OCI-LY1 (cell line): Measurements from ENCODE around the gene LIM2.

Experiments used
- H2AFZ ChIP-seq: fragments of 200-600 bp; sonication (generic), shearing (Covaris generic); 2 replicates; pipeline ENCODE4 v1.6.0; 2014; ENCODE audit warnings: antibody characterized with exemption, mild to moderate bottlenecking, low read length
- H3F3A ChIP-seq: fragments of 200-600 bp; sonication (generic), shearing (Covaris generic); 2 replicates; pipeline ENCODE4 v1.6.0; 2014; ENCODE audit warnings: mild to moderate bottlenecking, antibody characterized with exemption, low read length, moderate library complexity; ENCODE audit not compliant: insufficient read depth
- H3K27ac ChIP-seq: fragments of 200-600 bp; sonication (generic); 2 replicates; pipeline ENCODE4 v1.5.1; 2014; ENCODE audit warnings: low read length, mixed run types, mild to moderate bottlenecking, low read depth; ENCODE audit not compliant: poor library complexity, severe bottlenecking
- H3K27me3 ChIP-seq: fragments of 200-600 bp; sonication (generic); 2 replicates; pipeline ENCODE4 v1.6.0; 2014; ENCODE audit warnings: antibody characterized with exemption, mild to moderate bottlenecking, low read length, moderate library complexity; ENCODE audit not compliant: insufficient read depth
- H3K36me3 ChIP-seq: fragments of 200-600 bp; sonication (generic); 2 replicates; pipeline ENCODE4 v1.6.1; 2014; ENCODE audit warnings: mild to moderate bottlenecking, antibody characterized with exemption, low read length, moderate library complexity, mixed read lengths; ENCODE audit not compliant: insufficient read depth
- H3K4me1 ChIP-seq: fragments of 200-600 bp; sonication (generic); 2 replicates; pipeline ENCODE4 v1.5.1; 2014; ENCODE audit warnings: mild to moderate bottlenecking, low read length, moderate library complexity; ENCODE audit not compliant: insufficient read depth, severe bottlenecking
- H3K4me2 ChIP-seq: fragments of 200-600 bp; sonication (generic), shearing (Covaris generic); 2 replicates; pipeline ENCODE4 v1.6.1; 2014; ENCODE audit warnings: low read length
- H3K4me3 ChIP-seq: fragments of 200-600 bp; sonication (generic); 2 replicates; pipeline ENCODE4 v1.5.1; 2014; ENCODE audit warnings: low read length, low read depth, mild to moderate bottlenecking, mixed read lengths; ENCODE audit not compliant: poor library complexity, severe bottlenecking
- H3K79me2 ChIP-seq: fragments of 200-600 bp; shearing (Covaris generic); 2 replicates; pipeline ENCODE4 v1.6.1; 2016; ENCODE audit warnings: mixed run types, low read length, mixed read lengths; ENCODE audit not compliant: insufficient read depth
- H3K9ac ChIP-seq: fragments of 200-600 bp; sonication (generic), shearing (Covaris generic); 2 replicates; pipeline ENCODE4 v1.6.1; 2014; ENCODE audit warnings: mild to moderate bottlenecking, low read length, mixed read lengths
- H3K9me2 ChIP-seq: fragments of 200-600 bp; sonication (generic), shearing (Covaris generic); 2 replicates; pipeline ENCODE4 v1.6.1; 2014; ENCODE audit warnings: low read depth, mild to moderate bottlenecking, low read length, mixed read lengths
- H3K9me3 ChIP-seq: fragments of 200-600 bp; shearing (Covaris generic); 2 replicates; pipeline ENCODE4 v1.6.1; 2014; ENCODE audit warnings: low read length, mixed read lengths
- H4K20me1 ChIP-seq: fragments of 200-600 bp; sonication (generic), shearing (Covaris generic); 2 replicates; pipeline ENCODE4 v1.6.0; 2016; ENCODE audit warnings: mild to moderate bottlenecking, low read length; ENCODE audit not compliant: insufficient read depth
- EZH2 ChIP-seq: fragments of 200-600 bp; sonication (generic), shearing (Covaris generic); IDR thresholded peaks from 2 replicates; pipeline ENCODE4 v1.8.0; 2017; ENCODE audit warnings: borderline replicate concordance, mixed run types, mild to moderate bottlenecking, antibody characterized with exemption, low read length, moderate library complexity, mixed read lengths
- TF ChIP-seq, protein P1 (sequence below): fragments of 200-600 bp; sonication (generic), shearing (Covaris generic); IDR thresholded peaks from 2 replicates; pipeline ENCODE4 v1.5.1; 2017; ENCODE audit warnings: mild to moderate bottlenecking, antibody characterized with exemption, low read length, moderate library complexity, mixed read lengths

The LIM2 gene

DNA sequence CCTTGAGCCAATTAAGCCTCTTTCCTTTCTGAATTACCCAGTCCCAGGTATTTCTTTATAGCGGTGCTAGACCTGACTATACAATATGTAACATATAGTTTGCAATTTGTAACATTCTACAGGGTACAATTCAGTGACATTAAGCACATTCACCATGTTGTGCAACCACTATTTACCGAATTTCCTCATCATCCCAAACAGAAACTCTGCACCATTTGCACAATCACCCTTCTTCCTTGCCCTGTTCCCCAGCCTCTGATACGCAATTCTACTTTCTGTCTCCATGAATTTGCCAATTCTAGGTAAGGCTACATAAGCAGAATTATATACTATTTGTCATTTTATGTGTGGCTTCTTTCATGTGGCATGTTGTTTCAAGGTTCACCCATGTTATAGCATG lies 43.4 kb upstream of the LIM2 start:
- no peaks in the 10 kb centered on the region for H3K4me1 ChIP-seq
- no peak overlapping the region for H2AFZ ChIP-seq
- H3K4me2 ChIP-seq, result no peak overlapping the region
- peaks cover 19% of the 10 kb centered on the region; the same call in 1 of the 2 replicates for H3K27me3 ChIP-seq
- no peak overlapping the region for H3K27ac ChIP-seq
- no peaks in the 10 kb centered on the region for H3K9me2 ChIP-seq
- no peak overlapping the region for H3K4me3 ChIP-seq
- TF ChIP-seq, protein P1, sequence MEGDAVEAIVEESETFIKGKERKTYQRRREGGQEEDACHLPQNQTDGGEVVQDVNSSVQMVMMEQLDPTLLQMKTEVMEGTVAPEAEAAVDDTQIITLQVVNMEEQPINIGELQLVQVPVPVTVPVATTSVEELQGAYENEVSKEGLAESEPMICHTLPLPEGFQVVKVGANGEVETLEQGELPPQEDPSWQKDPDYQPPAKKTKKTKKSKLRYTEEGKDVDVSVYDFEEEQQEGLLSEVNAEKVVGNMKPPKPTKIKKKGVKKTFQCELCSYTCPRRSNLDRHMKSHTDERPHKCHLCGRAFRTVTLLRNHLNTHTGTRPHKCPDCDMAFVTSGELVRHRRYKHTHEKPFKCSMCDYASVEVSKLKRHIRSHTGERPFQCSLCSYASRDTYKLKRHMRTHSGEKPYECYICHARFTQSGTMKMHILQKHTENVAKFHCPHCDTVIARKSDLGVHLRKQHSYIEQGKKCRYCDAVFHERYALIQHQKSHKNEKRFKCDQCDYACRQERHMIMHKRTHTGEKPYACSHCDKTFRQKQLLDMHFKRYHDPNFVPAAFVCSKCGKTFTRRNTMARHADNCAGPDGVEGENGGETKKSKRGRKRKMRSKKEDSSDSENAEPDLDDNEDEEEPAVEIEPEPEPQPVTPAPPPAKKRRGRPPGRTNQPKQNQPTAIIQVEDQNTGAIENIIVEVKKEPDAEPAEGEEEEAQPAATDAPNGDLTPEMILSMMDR, result no peak
- TF ChIP-seq EZH2, result no peak
- no peaks in the 10 kb centered on the region for H3K79me2 ChIP-seq
- no peak overlapping the region for H3K9ac ChIP-seq
- H3K36me3 ChIP-seq, result no peaks in the 10 kb centered on the region
- H3K9me3 ChIP-seq, result no peaks in the 10 kb centered on the region
- H4K20me1 ChIP-seq, result no peaks in the 10 kb centered on the region
- no peaks in the 10 kb centered on the region for H3F3A ChIP-seq

DNA sequence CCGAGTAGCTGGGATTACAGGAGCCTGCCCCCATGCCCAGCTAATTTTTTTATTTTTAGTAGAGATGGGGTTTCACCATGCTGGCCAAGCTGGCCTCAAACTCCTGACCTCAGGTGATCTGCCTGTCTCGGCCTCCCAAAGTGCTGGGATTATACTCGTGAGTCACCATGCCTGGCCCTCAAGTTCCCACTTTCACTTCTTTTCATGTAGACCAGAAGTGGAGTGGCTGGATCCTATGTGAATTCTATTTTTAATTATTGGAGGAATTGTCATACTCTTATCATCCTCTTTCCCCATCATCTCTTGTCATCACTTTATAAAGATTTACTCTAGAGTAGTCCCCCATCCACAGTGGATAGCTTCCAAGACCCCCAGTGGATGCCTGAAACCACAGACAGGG lies 42.4 kb upstream of the LIM2 start:
- no peak overlapping the region for H2AFZ ChIP-seq
- no peaks in the 10 kb centered on the region for H3K79me2 ChIP-seq
- no peaks in the 10 kb centered on the region for H4K20me1 ChIP-seq
- H3K9ac ChIP-seq, result no peak overlapping the region
- no peaks in the 10 kb centered on the region for H3K36me3 ChIP-seq
- H3K9me3 ChIP-seq, result no peaks in the 10 kb centered on the region
- no peak for TF ChIP-seq EZH2
- TF ChIP-seq, protein P1, result no peak
- H3F3A ChIP-seq, result no peaks in the 10 kb centered on the region
- H3K27me3 ChIP-seq, result peaks cover 19% of the 10 kb centered on the region; the same call in 1 of the 2 replicates
- H3K27ac ChIP-seq, result no peak overlapping the region
- H3K4me1 ChIP-seq, result no peaks in the 10 kb centered on the region
- H3K9me2 ChIP-seq, result no peaks in the 10 kb centered on the region
- H3K4me3 ChIP-seq, result no peak overlapping the region
- no peak overlapping the region for H3K4me2 ChIP-seq

DNA sequence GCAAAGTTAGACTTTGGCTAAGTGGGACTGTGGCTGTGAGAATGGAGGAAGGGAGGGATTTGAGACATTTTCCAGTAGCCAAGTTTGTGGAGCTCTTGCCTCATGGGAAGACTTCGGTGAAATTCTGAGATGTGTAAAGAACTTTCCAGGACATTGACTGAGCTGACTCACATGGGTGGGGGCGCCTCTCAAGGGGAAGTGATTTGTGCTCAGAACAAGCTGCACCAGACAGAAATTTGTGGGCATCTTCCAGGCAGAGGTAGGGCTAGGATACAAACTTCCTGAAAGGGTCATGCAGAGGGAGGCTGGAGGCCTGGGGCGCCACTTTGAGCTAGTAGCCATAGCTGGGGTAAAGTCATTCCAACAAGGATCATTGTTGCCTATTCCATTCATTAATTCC lies 39.4 kb upstream of the LIM2 start:
- no peaks in the 10 kb centered on the region for H3K9me2 ChIP-seq
- no peaks in the 10 kb centered on the region for H3K79me2 ChIP-seq
- no peaks in the 10 kb centered on the region for H4K20me1 ChIP-seq
- no peak overlapping the region for H3K4me3 ChIP-seq
- peaks cover 13% of the 10 kb centered on the region; the same call in 1 of the 2 replicates for H3K27me3 ChIP-seq
- H2AFZ ChIP-seq, result no peak overlapping the region
- no peaks in the 10 kb centered on the region for H3K9me3 ChIP-seq
- no peaks in the 10 kb centered on the region for H3F3A ChIP-seq
- no peak for TF ChIP-seq EZH2
- TF ChIP-seq, protein P1, result no peak
- no peak overlapping the region for H3K4me2 ChIP-seq
- no peaks in the 10 kb centered on the region for H3K4me1 ChIP-seq
- H3K9ac ChIP-seq, result no peak overlapping the region
- no peaks in the 10 kb centered on the region for H3K36me3 ChIP-seq
- H3K27ac ChIP-seq, result no peak overlapping the region
